Stimulated activated CD8-positive, alpha-beta memory T cell treated with anti-CD3 and anti-CD28 coated beads, Interleukin-7, amount 100 ng/mL, for 48 hours (primary cell): ENCODE results near the gene PCDHGA5.
"Not testable (repeated sequence)": the region's sequence is repeated elsewhere in the genome, so short reads cannot be mapped to it uniquely, and the experiment has no call there.

ENCODE experiments used
- DNase-seq, 2 donors: peaks; one replicate each; pipeline ENCODE4 v3.0.0-alpha.2; 2020; ENCODE audit warnings: low read depth in 1 of 2; ENCODE audit errors: extremely low read depth in 1 of 2

PCDHGA5 gene

DNA sequence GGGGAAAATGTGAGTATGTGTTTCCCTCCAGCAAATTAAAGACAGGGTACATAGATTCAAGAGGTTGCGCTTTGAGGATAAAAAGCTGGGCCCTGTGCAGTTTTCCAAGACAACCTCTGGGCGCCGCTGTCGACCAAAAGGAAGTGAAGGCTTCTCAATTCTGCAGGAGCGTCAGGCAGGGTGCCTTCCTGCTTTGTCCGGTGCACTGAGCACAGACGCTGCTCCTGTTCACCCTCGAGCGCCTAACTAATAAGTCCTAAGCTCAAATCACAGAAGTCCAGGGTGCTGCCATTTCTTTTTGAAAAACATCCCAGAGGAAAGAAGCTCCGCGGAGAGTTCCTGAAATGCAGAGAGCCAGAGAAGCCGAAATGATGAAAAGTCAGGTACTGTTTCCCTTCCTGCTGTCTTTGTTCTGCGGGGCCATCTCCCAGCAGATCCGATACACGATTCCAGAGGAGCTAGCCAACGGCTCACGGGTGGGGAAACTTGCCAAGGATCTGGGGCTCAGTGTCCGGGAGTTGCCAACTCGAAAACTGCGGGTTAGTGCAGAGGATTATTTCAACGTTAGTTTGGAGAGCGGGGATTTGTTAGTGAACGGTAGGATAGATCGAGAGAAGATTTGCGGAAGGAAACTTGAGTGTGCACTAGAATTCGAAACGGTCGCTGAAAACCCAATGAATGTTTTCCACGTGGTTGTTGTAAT is 13.9 kb upstream of the PCDHGA5 start, which contains the start of gene PCDHGB1:
Gene PCDHGB1, plus strand, starts transcription at position 183 of the 703 bp plus-strand sequence. Its CDS starts 162 bp downstream, at position 345.
- no peak for DNase-seq

GRCh38 chr5:141351591-141351990 is 12.4 kb upstream of the PCDHGA5 start:
- no peak for DNase-seq

GRCh38 chr5:141354900-141355469 is 9.0 kb upstream of the PCDHGA5 start, which contains the start of gene PCDHGA4:
PCDHGA4 (plus strand) TSS chr5:141355021; CDS start chr5:141355108, 87 bp downstream.
- no peak for DNase-seq

DNA sequence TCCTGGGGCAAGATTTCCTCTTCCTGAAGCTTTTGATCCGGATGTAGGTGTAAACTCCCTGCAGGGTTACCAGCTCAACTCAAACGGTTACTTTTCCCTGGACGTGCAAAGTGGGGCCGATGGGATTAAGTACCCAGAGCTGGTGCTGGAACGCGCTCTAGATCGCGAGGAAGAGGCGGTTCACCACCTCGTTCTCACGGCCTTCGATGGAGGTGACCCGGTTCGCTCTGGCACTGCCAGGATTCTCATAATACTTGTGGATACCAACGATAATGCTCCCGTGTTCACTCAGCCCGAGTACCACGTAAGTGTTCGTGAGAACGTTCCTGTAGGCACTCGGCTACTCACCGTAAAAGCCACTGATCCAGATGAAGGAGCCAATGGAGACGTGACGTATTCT is 8.3 kb upstream of the PCDHGA5 start:
- DNase-seq = no peak

DNA sequence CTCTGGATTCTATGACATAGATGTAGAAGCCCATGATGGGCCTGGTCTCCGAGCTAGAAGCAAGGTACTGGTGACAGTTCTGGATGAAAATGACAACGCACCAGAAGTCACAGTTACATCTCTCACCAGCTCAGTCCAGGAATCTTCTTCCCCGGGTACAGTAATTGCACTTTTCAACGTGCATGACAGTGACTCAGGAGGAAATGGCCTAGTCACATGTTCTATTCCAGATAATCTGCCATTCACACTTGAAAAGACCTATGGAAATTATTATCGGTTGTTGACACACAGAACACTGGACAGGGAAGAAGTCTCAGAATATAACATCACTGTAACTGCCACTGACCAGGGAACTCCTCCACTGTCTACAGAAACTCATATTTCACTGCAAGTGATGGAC is 7.8 kb upstream of the PCDHGA5 start:
- no peak for DNase-seq

DNA sequence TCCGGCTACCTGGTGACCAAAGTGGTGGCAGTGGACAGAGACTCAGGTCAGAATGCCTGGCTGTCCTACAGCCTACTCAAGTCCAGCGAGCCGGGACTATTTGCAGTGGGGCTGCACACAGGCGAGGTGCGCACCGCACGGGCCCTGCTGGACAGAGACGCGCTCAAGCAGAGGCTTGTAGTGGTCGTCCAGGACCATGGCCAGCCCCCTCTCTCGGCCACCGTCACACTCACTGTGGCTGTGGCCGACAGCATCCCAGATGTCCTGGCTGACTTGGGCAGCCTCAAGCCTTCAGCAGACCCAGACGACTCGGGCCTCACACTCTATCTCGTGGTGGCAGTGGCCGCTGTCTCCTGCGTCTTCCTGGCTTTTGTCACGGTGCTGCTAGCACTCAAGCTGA is 7.0 kb upstream of the PCDHGA5 start:
- DNase-seq = no peak

GRCh38 chr5:141359790-141360426 is 4.1 kb upstream of the PCDHGA5 start, which contains the start of gene PCDHGB2:
PCDHGB2 (plus strand) TSS chr5:141359994; CDS start chr5:141360136, 142 bp downstream.
- no peak for DNase-seq

DNA sequence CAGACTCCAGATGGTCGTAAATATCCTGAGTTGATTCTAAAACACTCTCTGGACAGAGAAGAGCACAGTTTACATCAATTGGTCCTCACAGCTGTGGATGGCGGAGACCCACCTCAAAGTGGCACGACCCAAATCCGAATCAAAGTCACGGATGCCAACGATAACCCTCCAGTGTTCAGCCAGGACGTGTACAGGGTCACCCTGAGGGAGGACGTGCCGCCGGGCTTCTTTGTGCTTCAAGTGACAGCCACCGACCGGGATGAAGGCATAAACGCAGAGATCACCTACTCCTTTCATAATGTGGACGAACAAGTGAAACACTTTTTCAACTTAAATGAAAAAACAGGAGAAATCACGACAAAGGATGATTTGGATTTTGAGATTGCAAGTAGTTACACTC is 3.3 kb upstream of the PCDHGA5 start:
- no peak for DNase-seq

- no peak for DNase-seq
These were observed 1.2 kb upstream of the PCDHGA5 start for GRCh38 chr5:141362719-141363118.

GRCh38 chr5:141366016-141366896 is 2.3 kb downstream of the PCDHGA5 start:
- DNase-seq = no peak

DNA sequence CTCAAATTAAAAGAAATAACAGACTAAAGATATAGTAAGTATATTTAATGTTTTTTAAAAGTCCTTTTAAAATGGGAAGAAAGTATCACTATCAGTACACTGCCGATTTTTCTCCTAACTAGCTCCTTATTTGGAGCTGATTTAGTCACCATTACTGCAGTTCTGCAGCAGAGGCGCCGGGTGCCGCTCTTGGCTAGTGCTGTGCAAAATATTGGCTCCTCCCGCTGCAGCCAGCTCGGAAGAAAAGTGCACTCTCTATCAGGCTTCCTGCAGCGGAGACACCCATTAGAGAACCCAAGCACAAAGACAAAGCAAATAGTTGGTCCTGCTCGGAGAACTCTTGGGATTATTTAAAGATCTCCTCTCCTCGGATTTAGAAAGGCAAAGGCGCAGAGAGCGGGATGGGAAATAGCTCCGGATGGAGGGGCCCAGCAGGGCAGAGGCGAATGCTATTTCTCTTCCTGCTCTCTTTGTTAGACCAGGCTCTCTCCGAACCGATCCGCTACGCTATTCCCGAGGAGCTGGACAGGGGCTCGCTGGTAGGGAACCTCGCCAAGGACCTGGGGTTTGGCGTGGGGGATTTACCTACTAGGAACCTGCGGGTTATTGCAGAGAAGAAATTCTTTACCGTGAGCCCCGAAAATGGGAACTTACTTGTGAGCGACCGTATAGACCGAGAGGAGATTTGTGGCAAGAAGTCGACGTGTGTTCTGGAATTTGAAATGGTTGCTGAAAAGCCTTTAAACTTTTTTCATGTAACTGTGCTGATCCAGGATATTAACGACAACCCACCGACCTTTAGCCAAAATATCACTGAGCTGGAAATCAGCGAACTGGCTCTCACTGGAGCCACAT is 6.3 kb downstream of the PCDHGA5 start, which contains the start of gene PCDHGB3:
Gene PCDHGB3, plus strand, starts transcription at position 249 of the 855 bp plus-strand sequence. Its CDS starts 153 bp downstream, at position 402.
- DNase-seq = peak in 1 of 2 donors; percentile 8

- DNase-seq = no peak
These were observed 7.9 kb downstream of the PCDHGA5 start for GRCh38 chr5:141371572-141372475.

- DNase-seq = no peak
These were observed 9.8 kb downstream of the PCDHGA5 start, which contains the start of gene PCDHGA6 for GRCh38 chr5:141373673-141374317. PCDHGA6 (plus strand) TSS chr5:141373891; CDS start chr5:141374084, 193 bp downstream.

- no peak for DNase-seq
These were observed 10.7 kb downstream of the PCDHGA5 start for GRCh38 chr5:141374627-141375026.

DNA sequence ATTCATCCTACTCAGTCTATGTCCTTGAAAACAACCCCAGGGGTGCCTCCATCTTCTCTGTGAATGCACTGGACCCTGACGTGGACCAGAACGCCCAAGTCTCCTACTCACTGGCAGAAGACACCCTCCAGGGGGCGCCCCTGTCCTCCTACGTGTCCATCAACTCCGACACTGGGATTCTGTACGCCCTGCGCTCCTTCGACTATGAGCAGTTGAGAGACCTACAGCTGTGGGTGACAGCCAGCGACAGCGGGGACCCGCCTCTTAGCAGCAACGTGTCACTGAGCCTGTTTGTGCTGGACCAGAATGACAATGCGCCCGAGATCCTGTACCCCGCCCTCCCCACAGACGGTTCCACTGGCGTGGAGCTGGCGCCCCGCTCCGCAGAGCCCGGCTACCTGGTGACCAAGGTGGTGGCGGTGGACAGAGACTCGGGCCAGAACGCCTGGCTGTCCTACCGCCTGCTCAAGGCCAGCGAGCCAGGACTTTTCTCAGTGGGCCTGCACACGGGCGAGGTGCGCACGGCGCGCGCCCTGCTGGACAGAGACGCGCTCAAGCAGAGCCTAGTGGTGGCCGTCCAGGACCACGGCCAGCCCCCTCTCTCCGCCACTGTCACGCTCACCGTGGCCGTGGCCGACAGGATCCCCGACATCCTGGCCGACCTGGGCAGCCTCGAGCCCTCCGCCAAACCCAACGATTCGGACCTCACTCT is 11.6 kb downstream of the PCDHGA5 start:
- not testable (repeated sequence) for DNase-seq

GRCh38 chr5:141382469-141383294 is 18.7 kb downstream of the PCDHGA5 start, which contains the start of gene PCDHGA7:
PCDHGA7 (plus strand) TSS chr5:141382742; CDS start chr5:141382900, 158 bp downstream.
- DNase-seq = no peak

GRCh38 chr5:141383345-141383744 is 19.4 kb downstream of the PCDHGA5 start:
- DNase-seq = no peak
